ENCODE results near the gene JSRP1.

GRCh38 chr19:2271234-2272103, 15.3 kb upstream of the JSRP1 start:
- TF ChIP-seq POLR2AphosphoS5 (IDR thresholded peaks at IDR 0.05; ENCODE audit: low read depth, low read length): no peak
- TF ChIP-seq SPI1 (IDR thresholded peaks at IDR 0.05; ENCODE audit: low read depth, low read length): no peak
- no peak for TF ChIP-seq POLR2A (IDR thresholded peaks at IDR 0.05; ENCODE audit: low read depth, low read length)
- no peak for TF ChIP-seq TAF1 (IDR thresholded peaks at IDR 0.05; ENCODE audit: low read depth, low read length)
- no peak for TF ChIP-seq POU2F2 (IDR thresholded peaks at IDR 0.05; ENCODE audit: low read depth, low read length)

All from GM12891 (cell line).